Cardiac muscle cell (in vitro differentiated cells and primary cell): Measurements from ENCODE around the gene RER1. TPM values are rescaled to one million over a fixed set of nuclear protein-coding genes. Genes with fewer than 3 reads are reported as not detected.

Source experiments
- DNase-seq, 2 donors: peaks; one replicate each; pipeline versions ENCODE4 v3.0.0 to v3.0.0-alpha.2; 2010 to 2017; ENCODE audit warnings: low read depth in 1 of 2, low spot score in 1 of 2
- H3K27ac ChIP-seq: fragments of 200-600 bp; sonication (generic); 2 replicates; pipeline ENCODE4 v1.5.1; 2016
- H3K27me3 ChIP-seq: fragments of 200-600 bp; sonication (generic); 2 replicates; pipeline ENCODE4 v1.6.0; 2016; ENCODE audit warnings: control low read depth
- H3K36me3 ChIP-seq: fragments of 200-600 bp; sonication (generic); 2 replicates; pipeline ENCODE4 v1.5.1; 2016; ENCODE audit warnings: control low read depth
- H3K4me1 ChIP-seq: fragments of 200-600 bp; sonication (generic); 2 replicates; pipeline ENCODE4 v1.8.1; 2017; ENCODE audit warnings: low read depth, mild to moderate bottlenecking, mixed run types
- H3K4me3 ChIP-seq: fragments of 200-600 bp; sonication (generic); 2 replicates; pipeline ENCODE4 v1.5.1; 2016; ENCODE audit warnings: mild to moderate bottlenecking
- H3K9me3 ChIP-seq: fragments of 200-600 bp; sonication (generic); 2 replicates; pipeline ENCODE4 v1.5.1; 2017; ENCODE audit warnings: low read depth, mild to moderate bottlenecking, control low read depth
- polyA plus RNA-seq: library from polyadenylated mRNA; unstranded; fragments of >200 nt; fragmentation: Nextera tagmentation; extraction: Ambion mirVana; gene quantifications from 2 replicates; pipeline ENCODE4 v1.2.1, GENCODE V29; 2016
- total RNA-seq: library from RNA; depleted of rRNA; stranded (reverse); fragments of >200 nt; gene quantifications from 2 replicates; pipeline ENCODE4 v1.2.3, GENCODE V29; 2016
- TF ChIP-seq, protein P1 (sequence below): IDR thresholded peaks from 2 replicates; pipeline ENCODE4 v1.5.1; 2012; ENCODE audit warnings: low read depth, mild to moderate bottlenecking, low read length

The RER1 gene
- total and polyA plus RNA-seq, 2 experiments from 2014 or later, result 46.5 to 112 TPM

DNA sequence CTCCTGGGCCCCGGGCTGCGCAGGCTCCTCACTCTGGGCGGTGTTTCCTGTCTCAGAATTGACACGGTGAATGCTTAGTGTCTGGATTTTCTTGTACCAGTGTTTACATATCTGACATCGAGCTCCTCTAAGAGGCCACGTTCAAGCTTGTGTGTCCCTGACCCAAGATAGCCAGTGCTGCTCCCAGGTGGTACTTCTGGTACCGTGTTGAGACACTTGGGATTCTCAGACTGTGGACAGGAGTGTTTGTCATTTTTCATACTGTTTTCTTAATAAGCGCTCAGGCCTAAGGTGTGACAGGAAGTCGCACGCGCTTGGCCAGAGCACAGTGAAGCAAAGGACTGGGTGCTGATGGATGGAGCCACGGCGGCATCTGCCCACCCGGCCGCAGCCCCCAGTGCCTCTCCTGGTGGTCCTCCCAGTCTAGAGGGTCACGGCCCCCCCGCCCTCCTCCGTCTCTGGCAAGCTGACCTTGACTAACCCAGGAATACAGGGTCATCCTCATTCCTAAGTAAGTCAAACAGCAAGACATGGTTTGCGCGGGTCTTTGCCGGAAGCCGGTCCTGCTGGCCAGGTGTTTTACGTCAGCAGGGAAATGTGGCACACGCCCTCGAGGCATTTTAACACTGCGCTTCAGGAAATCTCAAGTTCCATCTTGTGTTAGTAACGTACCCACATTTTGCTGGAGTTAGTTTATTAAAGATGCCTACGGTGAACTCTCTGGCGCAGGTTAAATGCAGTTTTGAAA is 12.7 kb downstream of the RER1 start:
- no peaks in the 10 kb centered on the region for H3K27me3 ChIP-seq
- no peak for DNase-seq
- TF ChIP-seq, protein P1, sequence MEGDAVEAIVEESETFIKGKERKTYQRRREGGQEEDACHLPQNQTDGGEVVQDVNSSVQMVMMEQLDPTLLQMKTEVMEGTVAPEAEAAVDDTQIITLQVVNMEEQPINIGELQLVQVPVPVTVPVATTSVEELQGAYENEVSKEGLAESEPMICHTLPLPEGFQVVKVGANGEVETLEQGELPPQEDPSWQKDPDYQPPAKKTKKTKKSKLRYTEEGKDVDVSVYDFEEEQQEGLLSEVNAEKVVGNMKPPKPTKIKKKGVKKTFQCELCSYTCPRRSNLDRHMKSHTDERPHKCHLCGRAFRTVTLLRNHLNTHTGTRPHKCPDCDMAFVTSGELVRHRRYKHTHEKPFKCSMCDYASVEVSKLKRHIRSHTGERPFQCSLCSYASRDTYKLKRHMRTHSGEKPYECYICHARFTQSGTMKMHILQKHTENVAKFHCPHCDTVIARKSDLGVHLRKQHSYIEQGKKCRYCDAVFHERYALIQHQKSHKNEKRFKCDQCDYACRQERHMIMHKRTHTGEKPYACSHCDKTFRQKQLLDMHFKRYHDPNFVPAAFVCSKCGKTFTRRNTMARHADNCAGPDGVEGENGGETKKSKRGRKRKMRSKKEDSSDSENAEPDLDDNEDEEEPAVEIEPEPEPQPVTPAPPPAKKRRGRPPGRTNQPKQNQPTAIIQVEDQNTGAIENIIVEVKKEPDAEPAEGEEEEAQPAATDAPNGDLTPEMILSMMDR, result no peak
- no peaks in the 10 kb centered on the region for H3K9me3 ChIP-seq
- H3K27ac ChIP-seq, result peak overlapping the region; percentile 21
- no peak overlapping the region for H3K4me3 ChIP-seq
- peaks cover 21% of the 10 kb centered on the region for H3K36me3 ChIP-seq
- H3K4me1 ChIP-seq, result no peaks in the 10 kb centered on the region

DNA sequence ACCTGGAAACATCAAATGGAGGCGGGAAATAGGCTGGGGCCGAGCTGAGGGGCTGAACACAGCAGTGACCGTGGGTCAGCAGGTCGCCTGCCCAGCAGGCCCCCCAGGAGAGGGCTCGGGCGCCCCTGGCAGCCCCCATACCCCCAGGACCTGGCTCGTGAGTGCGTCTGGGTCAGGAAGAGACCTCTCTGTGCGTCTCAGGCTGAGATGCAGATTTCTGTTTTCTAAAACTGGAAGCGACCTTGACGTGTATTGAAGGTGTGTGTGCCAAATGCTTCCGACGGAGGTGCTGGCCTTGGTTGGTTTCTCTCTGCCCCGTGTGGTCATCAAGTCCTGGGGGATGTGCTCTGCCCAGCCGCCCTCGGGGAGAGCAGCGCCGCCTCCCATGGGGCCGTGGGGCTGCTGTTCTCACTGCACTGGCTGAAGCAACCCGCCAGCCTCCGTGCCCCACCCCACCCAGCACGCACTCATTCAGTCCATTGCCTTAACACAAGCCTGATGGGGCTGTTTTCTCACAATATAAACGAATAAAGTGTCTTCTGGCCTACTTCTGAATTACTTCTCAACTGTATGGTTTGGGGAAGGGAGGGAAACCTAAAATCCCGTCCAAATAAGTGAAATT is 13.4 kb downstream of the RER1 start:
- no peak overlapping the region for H3K4me3 ChIP-seq
- H3K9me3 ChIP-seq, result no peaks in the 10 kb centered on the region
- TF ChIP-seq, protein P1, result no peak
- peak overlapping the region; percentile 21 for H3K27ac ChIP-seq
- H3K27me3 ChIP-seq, result no peaks in the 10 kb centered on the region
- peaks cover 18% of the 10 kb centered on the region for H3K36me3 ChIP-seq
- H3K4me1 ChIP-seq, result no peaks in the 10 kb centered on the region
- DNase-seq, result no peak

DNA sequence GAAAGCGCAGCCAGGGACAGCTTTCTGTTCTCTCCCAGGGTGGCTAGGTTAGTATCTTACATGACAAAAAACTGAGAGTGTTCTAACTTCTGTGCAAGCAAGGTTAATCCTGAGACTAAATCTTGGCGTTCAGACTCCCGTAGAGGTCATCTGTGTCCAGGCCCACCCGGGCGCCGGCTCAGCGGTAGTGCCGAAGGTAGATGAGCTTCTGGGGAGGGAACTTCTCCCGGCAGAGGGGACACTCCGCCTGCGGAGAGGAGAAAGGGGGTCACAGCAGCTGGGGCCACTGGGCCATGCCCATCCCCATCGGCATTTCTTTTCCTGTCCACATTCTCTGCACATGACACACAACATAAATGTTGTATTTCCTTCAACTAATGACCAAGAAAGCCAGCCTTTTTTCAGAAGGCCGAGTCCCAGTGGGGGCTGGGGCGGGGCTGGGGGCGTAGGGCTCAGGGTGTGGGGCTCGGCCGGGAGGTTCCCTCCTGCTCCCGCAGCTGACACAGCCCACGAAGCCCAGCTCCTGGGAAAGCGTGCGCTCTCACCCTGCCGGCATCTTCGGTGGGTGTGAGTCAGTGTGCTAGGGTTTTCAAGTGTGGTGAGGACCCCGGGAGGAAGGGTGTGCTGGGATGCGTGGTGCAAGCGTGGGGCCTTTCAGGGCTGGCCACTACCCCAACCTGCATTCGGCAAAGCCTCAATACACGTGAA is 14.1 kb downstream of the RER1 start:
- H3K4me1 ChIP-seq, result no peaks in the 10 kb centered on the region
- no peak overlapping the region for H3K4me3 ChIP-seq
- peaks cover 18% of the 10 kb centered on the region for H3K36me3 ChIP-seq
- no peaks in the 10 kb centered on the region for H3K9me3 ChIP-seq
- no peaks in the 10 kb centered on the region for H3K27me3 ChIP-seq
- peak overlapping the region; percentile 21 for H3K27ac ChIP-seq
- TF ChIP-seq, protein P1, result no peak
- no peak for DNase-seq

DNA sequence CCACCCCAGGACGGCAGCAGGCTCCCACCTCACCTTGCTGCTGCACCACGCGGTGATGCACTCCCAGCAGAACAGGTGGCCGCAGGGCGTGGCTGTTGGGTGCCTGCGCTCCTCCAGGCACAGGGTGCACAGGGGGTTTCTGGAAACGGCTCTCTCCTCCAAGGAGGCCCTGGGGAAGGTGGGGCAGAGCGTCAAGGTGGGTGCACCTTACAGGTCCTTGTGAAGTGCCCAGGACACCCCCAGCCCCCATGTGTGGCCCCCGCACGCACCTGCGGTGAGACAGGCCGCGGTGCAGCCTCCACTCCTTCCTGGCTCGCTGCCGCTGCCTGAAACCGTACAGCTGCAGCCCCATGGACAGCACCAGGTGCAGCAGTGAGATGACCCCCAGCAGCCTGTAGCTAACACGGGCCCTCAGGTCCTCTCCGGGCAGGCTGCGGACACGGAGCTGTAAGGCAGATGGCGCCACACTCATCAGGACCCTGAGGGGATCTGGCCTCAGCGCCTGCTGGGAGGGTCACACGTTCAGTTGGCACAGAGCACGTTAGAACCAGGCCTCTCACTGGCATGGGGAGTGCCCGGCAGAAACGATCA is 14.9 kb downstream of the RER1 start:
- Histone ChIP-seq H3K27me3 (no peaks in the 10 kb centered on the region), H3K9me3 (no peaks in the 10 kb centered on the region), H3K4me3 (no peak overlapping the region), H3K36me3 (peaks cover 18% of the 10 kb centered on the region), H3K27ac (no peak overlapping the region), H3K4me1 (peaks cover under 1% of the 10 kb centered on the region)
- TF ChIP-seq, protein P1, result no peak
- no peak for DNase-seq

DNA sequence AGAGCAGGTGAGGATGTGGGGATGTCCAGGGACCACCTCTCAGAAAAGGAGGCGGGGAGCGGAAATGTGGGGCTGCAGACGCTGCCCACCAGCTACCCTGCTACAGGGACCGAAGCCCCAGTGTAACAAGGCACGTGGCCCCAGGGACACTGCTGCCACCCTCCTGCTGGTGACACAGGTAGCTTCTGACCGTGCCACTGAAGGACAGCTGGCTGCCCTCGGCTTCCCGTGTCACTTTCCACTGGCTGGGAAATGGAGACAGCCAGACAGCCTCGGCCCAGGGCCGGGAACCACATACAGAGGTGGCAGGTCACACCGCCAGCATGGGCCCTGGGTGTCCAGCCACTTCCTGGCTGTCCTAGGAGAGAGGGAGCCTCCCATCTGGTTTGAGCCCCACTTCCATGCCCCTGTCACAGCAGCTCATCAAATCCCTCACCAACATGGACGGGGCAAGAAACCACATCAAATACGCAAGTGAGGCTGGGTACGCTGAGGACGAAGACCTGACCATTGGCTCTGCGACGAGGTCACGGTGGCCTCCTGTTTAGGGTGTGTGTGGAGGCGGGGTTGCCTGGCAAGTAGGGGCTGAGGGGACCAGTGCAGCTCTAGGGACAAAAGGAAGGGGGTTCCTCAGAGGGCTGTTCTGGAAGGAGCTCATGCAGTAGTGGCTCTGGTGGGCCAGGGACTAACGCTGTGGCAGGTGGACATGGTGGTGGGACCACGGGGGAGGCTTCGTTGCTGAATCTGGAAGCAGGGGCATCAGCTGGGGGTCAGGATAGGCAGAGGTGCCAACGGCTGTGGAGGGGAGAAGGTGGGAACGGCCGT is 15.7 kb downstream of the RER1 start:
- Histone ChIP-seq H3K27me3 (no peaks in the 10 kb centered on the region), H3K9me3 (no peaks in the 10 kb centered on the region), H3K4me1 (peaks cover 3% of the 10 kb centered on the region), H3K27ac (no peak overlapping the region), H3K4me3 (no peak overlapping the region), H3K36me3 (peaks cover 18% of the 10 kb centered on the region)
- TF ChIP-seq, protein P1, result no peak
- DNase-seq, result no peak
